T follicular helper cell (primary cell): ENCODE data around the gene RYR2.
"Not testable (repeated sequence)": the region's sequence is repeated elsewhere in the genome, so short reads cannot be mapped to it uniquely, and the experiment has no call there.

Experiments used
- DNase-seq: peaks from one replicate; pipeline ENCODE4 v3.0.0-alpha.2; 2020; ENCODE audit warnings: low read depth

Gene RYR2

DNA sequence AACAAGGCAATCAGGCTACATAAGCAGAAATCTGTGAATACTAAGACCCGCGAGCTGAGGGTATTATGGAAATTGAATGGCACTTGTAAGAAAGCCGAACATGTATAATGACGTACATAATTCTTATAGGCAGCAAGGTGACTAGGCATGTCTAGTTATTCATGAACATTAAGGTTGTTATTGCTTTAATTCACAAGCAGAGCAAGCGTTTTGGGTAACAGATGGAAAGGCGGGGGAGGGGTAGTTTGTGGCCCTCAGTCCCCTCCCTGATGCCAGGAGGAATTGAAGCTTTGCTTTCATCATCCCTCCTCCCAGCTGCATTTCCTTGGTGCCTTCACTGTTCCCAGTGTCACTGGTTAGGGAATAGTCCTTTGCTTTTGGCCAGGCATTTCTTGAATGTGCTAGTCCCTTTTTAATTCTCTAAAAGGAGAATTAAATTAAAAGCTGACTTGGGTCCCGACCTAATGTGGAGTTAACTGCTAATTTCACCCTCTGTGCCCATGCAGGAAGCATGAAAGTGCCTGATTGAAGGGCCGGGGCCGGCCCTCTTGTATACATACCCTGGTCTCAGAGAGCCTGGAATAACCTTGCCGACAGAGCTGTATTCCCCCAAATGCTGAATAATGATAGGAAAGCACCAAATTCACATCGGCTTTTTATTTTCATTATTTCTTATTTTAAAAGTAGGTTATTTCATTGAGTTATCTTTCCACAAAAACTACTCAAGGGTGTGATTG lies 42.5 kb downstream of the RYR2 start:
- DNase-seq: no peak

GRCh38 chr1:237091691-237092090 lies 49.7 kb downstream of the RYR2 start:
- no peak for DNase-seq

DNA sequence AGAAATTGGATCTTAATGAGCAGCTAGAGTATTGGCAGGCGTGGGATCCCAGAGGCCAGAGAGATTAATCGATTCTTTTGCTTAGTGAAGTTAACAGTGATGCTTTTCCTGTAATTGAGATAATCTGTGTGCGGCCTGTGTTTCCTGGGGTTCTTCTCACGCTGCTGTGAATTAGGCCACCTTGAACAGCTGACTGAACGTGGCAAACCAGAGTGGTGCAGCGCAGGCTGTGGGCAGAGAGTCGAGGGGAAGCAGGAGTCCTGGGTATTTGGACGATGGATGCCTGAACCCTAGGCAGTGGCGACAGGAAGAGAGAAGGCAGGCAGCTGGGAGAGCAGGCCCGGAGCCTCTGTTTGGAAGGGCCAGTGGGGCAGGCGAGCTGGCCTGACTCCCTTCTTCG lies 51.7 kb downstream of the RYR2 start:
- DNase-seq: no peak

DNA sequence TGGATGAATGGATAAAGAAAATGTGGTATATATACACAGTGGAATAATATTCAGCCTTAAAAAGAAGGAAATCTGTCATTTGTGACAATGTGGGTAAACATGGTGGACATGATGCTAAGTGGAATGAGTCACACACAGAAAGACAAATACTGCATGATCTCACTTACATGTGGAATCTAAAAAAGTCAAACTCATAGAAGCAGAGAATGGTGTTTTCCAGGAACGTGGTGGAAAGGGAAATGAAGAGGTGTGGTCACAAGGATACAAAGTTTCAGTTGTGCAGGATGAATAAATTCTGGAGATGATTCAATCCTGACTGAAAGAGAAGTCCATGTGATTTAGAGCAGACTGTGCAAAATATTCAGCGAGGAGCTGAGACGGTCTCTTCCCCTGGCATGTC lies 56.6 kb downstream of the RYR2 start:
- DNase-seq: no peak

GRCh38 chr1:237103021-237103420 lies 61.0 kb downstream of the RYR2 start:
- no peak for DNase-seq

GRCh38 chr1:237104096-237104495 lies 62.1 kb downstream of the RYR2 start:
- DNase-seq: no peak

DNA sequence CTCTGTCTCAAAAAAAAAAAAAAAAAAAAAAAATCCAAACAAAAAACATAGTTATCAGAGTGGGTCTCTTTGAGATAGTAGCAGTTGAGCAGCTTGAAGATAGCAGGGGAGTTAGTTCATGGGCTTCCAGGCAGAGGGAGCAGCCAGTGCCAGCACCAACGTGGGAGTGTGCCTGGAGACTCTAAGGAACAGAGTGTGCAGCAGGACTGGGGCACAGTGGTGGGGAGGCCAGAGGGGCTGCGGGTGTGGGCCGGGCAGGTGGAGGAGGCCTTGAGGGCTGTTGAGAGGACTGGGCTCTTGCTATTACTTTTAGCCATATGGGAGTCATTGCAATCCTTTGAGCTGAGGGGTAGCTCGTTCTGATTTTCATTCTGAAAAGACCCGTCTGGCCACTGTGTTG lies 63.8 kb downstream of the RYR2 start:
- no peak for DNase-seq

DNA sequence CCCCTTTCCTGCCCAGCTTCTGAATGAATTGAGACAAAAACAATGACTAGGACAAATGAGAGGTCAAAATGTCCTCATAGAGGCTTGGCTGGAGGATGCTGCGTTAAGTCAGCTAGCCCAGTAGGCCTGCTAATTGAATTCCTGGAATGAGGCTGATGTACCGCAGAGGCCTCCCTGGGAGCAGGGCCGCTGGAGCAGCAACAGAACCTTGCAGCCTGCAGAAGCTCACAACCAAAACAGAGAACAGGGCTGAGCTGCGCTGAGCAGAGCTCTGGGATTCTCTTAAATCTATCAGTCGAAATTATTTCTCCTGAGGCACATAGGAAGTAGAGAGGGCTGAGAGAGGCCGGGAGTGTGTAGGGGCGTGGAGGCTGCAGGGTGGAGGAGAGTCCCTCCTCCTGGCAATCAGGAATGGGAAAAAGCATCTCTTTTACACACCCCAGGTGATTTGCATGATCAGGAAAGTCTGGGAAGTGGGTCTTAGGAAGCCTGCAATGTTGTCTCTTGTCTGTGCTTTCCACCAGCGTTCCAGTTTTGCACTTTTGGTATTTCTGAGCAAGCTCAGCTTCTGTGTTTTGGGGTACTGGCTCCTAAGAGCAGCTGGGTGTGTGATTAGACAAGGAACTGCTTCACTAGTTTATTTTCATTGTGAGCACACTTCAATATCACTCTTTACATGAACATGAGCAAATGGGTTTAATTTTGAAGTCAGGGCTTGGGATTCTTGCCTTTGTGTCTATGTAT lies 66.5 kb downstream of the RYR2 start:
- DNase-seq: no peak

- no peak for DNase-seq
Measured at GRCh38 chr1:237111807-237112206, 69.8 kb downstream of the RYR2 start.

- no peak for DNase-seq
Measured at GRCh38 chr1:237112663-237113062, 70.7 kb downstream of the RYR2 start.

GRCh38 chr1:237115035-237115434 lies 73.1 kb downstream of the RYR2 start:
- DNase-seq: no peak

GRCh38 chr1:237119091-237119490 lies 77.1 kb downstream of the RYR2 start:
- DNase-seq: no peak

DNA sequence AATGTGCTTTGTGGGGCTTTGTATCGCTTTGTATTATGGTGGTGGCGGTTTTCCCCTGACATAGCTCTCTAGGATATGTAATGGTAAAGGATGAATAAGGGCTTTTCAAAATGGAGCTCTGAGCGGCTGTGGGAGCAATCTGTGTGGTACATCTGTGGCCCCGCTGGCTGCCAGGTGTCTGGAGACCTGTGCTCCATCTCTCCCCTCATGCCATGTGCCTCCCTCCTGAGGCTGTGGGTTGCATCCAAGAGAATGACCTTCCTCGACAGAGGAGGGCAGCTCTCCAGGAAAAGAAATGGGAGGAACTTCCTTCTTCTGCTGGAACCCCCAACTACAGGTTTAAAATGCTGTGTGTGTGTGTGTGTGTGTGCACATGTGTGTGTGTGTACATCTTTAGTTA lies 78.7 kb downstream of the RYR2 start:
- DNase-seq: no peak

DNA sequence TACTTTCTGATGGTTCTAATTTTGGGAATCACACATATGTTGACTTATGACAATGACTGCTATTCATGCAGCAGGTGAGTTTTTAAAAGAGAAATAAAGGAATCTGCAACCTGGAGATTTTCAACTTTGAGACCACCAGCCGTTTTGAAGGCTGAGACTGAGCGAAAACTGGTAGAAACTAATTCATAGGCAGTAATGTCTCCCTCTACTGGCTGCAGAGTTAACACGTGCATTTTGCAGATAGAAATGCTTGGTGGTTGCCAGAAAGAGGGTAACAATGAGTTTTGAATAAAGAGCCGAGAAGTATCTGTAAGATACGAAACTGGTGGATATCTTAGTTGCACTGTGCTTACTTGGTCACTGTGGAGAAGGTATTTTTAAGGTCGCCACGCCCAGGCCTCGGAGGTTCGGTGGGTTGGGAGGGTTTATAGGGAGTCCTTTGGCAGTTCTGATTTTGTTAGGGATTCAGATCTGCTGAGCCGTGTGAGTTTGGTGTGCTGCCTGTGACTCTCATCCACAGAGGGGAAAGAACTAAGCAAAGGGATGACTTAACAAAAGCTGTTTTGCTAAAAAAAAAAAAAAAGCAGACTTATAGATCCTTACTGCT lies 83.0 kb downstream of the RYR2 start:
- no peak for DNase-seq

GRCh38 chr1:237126180-237126579 lies 84.2 kb downstream of the RYR2 start:
- no peak for DNase-seq

- DNase-seq: not testable (repeated sequence)
Measured at GRCh38 chr1:237127301-237127700, 85.3 kb downstream of the RYR2 start.

GRCh38 chr1:237133921-237134320 lies 91.9 kb downstream of the RYR2 start:
- no peak for DNase-seq

GRCh38 chr1:237134929-237135328 lies 92.9 kb downstream of the RYR2 start:
- no peak for DNase-seq

- no peak for DNase-seq
Measured at GRCh38 chr1:237138551-237138950, 96.6 kb downstream of the RYR2 start.

DNA sequence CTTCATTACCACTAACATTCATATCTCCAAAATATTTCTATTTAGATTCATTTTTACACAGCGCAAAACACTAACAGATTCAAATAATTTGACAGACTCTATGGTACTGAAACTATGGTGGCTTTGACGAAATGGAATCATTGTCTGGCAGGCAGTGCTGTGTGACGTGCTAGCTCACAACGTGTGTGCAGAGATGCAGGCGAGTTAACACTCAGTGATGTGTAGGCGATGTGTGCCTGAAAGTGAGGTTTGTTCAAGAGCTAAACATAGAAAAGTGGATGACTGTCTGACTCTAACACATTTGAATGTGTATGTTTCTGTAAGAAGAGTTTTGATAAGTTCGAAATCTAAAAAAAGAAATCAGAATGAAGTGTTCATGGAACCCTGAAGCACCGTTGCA lies 97.7 kb downstream of the RYR2 start:
- no peak for DNase-seq

DNA sequence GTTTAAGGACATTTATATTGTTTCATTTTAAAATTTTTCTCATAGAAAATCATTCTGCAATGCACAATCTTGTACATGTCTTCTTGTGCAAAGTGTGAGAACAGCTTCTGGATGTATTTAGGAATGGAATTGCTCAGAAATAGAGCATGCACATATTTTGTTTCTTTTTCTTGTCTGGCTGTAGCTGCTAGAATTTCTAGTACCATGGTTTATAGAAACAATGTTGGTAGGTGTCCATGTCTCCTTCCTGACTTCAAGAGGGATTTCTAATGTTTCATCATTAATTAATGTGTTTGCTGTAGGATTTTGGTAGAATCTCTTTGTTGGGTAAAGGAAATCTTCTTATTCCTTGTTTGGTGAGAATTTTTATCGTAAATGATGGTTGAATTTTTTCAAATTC lies 99.0 kb downstream of the RYR2 start:
- no peak for DNase-seq

- no peak for DNase-seq
Measured at GRCh38 chr1:237141502-237141901, 99.5 kb downstream of the RYR2 start.
